Urinary bladder (tissue), 4 donors: Measurements from ENCODE around the gene TCAP. TPM values are rescaled to one million over a fixed set of nuclear protein-coding genes. Genes with fewer than 3 reads are reported as not detected.
A peak's percentile ranks its signal among the peaks of the same experiment; 100 is the strongest.

Experiments
- DNase-seq: peaks from one replicate; pipeline ENCODE4 v3.0.0-alpha.2; 2015; ENCODE audit errors: extremely low spot score
- H3K27ac ChIP-seq: one replicate; pipeline ENCODE4 v1.5.1; 2013; ENCODE audit warnings: low read depth, mild to moderate bottlenecking, moderate library complexity
- H3K36me3 ChIP-seq: one replicate; pipeline ENCODE4 v1.6.1; 2013; ENCODE audit warnings: mild to moderate bottlenecking, moderate library complexity; ENCODE audit not compliant: insufficient read depth
- H3K4me1 ChIP-seq: one replicate; pipeline ENCODE4 v1.6.1; 2013; ENCODE audit warnings: mild to moderate bottlenecking, moderate library complexity; ENCODE audit not compliant: insufficient read depth
- H3K4me3 ChIP-seq: one replicate; pipeline ENCODE4 v1.5.1; 2013; ENCODE audit warnings: low read depth, low read length
- WGBS: extraction: QIAGEN DNeasy Blood & Tissue Kit; methylation state at CpG from one replicate; pipeline ENCODE4 v1.1.7; 2013; 5-methylcytosine and 5-hydroxymethylcytosine counted together
- polyA plus RNA-seq: library from polyadenylated mRNA; stranded (reverse); fragments of 200-250 nt; gene quantifications from one replicate; pipeline ENCODE4 v1.2.3, GENCODE V29; 2013
- total RNA-seq: library from RNA; depleted of rRNA; stranded (reverse); fragments of >200 nt; gene quantifications from one replicate; pipeline ENCODE4 v1.2.3, GENCODE V29; 2014
- donor health status: healthy with polysubstance abuse.
- donor health status: healthy.

TCAP gene
- total and polyA plus RNA-seq, 2 donors = 0.73 to 3.3 TPM

GRCh38 chr17:39700148-39700987, 35.2 kb downstream of the TCAP start:
- peak overlapping the region; percentile 88 for H3K4me3 ChIP-seq
- under 1% methylated on average over 57 of the region's 57 CpGs for WGBS
- peaks cover 3% of the 10 kb centered on the region for H3K4me1 ChIP-seq
- H3K36me3 ChIP-seq = no peaks in the 10 kb centered on the region
- peak overlapping the region; percentile 95 for H3K27ac ChIP-seq
- DNase-seq = no peak

- no peak for DNase-seq
- whole genome bisulfite sequencing = 30% methylated on average over 10 of the region's 10 CpGs
- Histone ChIP-seq H3K4me1 (peaks cover 3% of the 10 kb centered on the region), H3K36me3 (no peaks in the 10 kb centered on the region), H3K27ac (peak overlapping the region; percentile 95), H3K4me3 (peak overlapping the region; percentile 88)
Observed at GRCh38 chr17:39701012-39701783, 36.0 kb downstream of the TCAP start.

DNA sequence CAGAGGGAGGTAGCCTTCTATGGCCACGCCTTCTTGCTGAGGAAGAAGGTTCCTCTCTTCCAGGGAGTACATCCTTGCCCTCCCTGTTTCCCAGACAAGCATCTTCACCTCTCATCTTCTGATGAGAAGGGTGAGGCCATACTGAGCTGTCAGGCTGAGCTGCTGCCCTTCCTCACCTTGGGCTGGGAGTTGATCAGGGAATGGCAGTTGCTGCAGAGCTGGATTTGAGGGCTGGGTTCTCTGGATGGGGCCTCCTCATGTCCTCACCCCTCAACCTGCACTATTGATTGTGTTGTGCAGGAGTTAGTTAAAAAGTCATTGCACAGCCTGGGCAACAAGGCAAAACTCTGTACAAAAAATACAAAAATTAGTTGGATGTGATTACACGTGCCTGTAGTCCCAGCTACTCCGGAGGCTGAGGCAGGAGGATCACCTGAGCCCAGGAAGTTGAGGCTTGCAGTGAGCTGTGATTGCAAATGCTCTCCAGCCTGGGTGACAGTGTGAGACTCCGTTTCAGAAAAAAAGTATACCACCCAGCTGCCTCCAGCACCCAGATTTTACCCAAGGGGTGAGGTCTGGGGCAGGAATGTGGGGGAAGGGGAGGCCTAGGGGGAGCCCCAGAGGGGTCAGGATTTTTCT, 36.8 kb downstream of the TCAP start:
- H3K27ac ChIP-seq = no peak overlapping the region
- H3K4me1 ChIP-seq = peaks cover 3% of the 10 kb centered on the region
- no peak for DNase-seq
- H3K36me3 ChIP-seq = no peaks in the 10 kb centered on the region
- WGBS = 75% methylated on average over 4 of the region's 4 CpGs
- no peak overlapping the region for H3K4me3 ChIP-seq

DNA sequence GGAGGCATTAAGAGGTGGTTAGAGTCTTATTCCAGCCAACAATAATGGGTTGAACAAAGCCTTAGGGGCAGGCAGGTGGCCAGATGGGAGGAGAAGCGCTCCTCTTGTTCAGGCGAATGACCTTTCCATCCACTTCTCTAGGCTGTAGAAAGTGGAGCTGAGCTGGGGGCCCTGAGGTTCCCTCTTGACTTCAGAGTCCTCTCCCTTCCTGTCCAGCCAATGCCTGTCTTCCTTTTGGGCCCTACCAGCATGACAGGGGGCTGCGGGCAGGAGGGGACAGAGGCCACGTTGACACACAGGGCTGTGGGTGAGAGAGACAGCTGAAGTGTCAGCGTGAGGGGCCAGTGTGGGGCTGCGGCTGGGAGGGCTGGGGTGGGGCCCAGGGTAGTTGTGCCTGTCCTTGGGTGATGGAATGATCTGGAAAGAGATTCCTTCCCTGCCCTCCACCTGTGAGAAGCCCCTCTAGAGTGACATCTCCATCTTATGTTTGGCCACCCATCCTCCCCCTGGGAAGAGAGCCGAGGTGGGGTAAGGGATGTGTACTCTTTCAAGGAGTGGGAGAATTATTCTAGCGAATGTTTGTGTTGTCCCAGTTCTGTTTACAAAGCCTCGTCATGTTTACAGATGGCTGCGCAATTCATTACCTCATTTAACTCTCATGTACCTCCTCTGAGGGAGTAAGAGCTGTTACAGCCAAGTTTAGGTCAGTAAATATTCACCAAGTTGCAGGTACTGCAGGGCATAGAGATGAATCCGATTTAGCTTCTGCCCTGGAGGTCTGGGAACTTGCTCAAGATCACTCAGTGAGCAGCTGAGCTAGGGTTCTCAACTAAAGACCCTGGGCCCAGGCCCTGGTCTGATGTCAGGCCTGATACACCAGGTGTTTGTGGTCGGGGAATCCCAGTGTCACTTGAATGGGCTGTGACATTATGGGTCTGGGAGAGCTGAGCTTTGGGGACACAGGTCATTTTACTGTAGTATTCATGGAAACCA, 38.0 kb downstream of the TCAP start:
- Histone ChIP-seq H3K27ac (peak overlapping the region; percentile 73), H3K4me1 (peaks cover 3% of the 10 kb centered on the region), H3K4me3 (no peak overlapping the region), H3K36me3 (no peaks in the 10 kb centered on the region)
- no peak for DNase-seq
- WGBS = 48% methylated on average over 12 of the region's 12 CpGs

DNA sequence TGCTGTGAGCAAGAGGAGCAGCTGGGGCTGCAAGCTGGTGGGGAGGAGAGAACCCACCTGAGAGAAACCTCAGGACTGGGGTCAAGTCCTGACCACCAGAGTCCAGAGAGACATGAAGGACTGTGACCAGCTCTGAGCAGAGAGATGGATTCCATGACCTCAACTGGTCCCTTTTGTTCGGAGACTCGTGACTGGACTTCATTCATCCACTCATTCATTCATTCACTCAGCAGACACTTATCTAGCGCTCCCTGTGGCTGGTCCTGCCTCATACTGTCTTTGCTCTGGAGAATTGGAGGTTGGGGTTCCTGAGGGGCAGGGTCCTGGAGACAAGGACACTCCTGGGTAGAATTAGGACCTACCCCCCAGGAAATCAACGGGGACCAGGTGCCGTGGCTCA, 38.8 kb downstream of the TCAP start:
- peak overlapping the region; percentile 45 for H3K27ac ChIP-seq
- H3K4me1 ChIP-seq = peaks cover 3% of the 10 kb centered on the region
- H3K36me3 ChIP-seq = peaks cover 2% of the 10 kb centered on the region
- H3K4me3 ChIP-seq = no peak overlapping the region
- no peak for DNase-seq
- 89% methylated on average over 5 of the region's 5 CpGs for WGBS

- H3K4me1 ChIP-seq = peaks cover 3% of the 10 kb centered on the region
- H3K27ac ChIP-seq = peak overlapping the region; percentile 40
- DNase-seq = no peak
- WGBS = 44% methylated on average over 11 of the region's 11 CpGs
- H3K36me3 ChIP-seq = peaks cover 2% of the 10 kb centered on the region
- no peak overlapping the region for H3K4me3 ChIP-seq
Observed at GRCh38 chr17:39704821-39705551, 39.8 kb downstream of the TCAP start.

GRCh38 chr17:39705786-39706348, 40.7 kb downstream of the TCAP start:
- Histone ChIP-seq H3K4me1 (peaks cover 3% of the 10 kb centered on the region), H3K36me3 (peaks cover 2% of the 10 kb centered on the region), H3K27ac (peak overlapping the region; percentile 40), H3K4me3 (no peak overlapping the region)
- 82% methylated on average over 12 of the region's 12 CpGs for WGBS
- DNase-seq = no peak

GRCh38 chr17:39706383-39706782, 41.2 kb downstream of the TCAP start:
- WGBS = 77% methylated on average over 8 of the region's 8 CpGs
- no peak overlapping the region for H3K4me3 ChIP-seq
- H3K36me3 ChIP-seq = peaks cover 2% of the 10 kb centered on the region
- peaks cover 3% of the 10 kb centered on the region for H3K4me1 ChIP-seq
- peak overlapping the region; percentile 35 for H3K27ac ChIP-seq
- DNase-seq = no peak

GRCh38 chr17:39706921-39707337, 41.8 kb downstream of the TCAP start:
- peaks cover 2% of the 10 kb centered on the region for H3K36me3 ChIP-seq
- no peak overlapping the region for H3K4me3 ChIP-seq
- 83% methylated on average over 7 of the region's 7 CpGs for WGBS
- no peak overlapping the region for H3K27ac ChIP-seq
- peaks cover 3% of the 10 kb centered on the region for H3K4me1 ChIP-seq
- DNase-seq = no peak

DNA sequence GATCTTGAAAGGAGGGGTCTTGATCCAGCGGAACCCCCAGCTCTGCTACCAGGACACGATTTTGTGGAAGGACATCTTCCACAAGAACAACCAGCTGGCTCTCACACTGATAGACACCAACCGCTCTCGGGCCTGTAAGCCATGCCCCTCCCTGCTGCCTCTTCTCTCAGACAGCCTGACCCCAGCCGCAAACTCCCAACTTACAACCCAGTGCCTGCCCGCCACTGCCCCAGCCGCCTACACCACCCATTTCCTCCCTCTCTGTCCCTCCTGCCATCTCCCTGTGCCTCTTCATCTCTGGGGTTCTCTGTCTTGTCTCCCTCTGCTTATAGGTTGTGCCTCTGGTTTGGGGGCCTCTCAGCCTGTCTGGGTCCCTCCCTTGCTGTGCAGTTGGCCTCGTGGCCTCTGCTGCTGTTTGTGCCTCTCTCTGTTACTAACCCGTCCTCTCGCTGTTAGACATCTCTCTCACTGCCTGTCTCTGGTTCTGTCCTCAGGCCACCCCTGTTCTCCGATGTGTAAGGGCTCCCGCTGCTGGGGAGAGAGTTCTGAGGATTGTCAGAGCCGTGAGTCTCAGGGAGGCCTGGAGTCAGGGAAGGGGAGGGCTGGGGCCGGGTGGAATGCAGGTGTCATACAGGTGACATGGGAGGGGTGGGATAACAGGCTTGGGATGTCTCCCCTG, 44.3 kb downstream of the TCAP start:
- H3K4me3 ChIP-seq = no peak overlapping the region
- DNase-seq = no peak
- WGBS = 87% methylated on average over 14 of the region's 14 CpGs
- H3K27ac ChIP-seq = no peak overlapping the region
- H3K36me3 ChIP-seq = peaks cover 2% of the 10 kb centered on the region
- peaks cover 3% of the 10 kb centered on the region for H3K4me1 ChIP-seq

DNA sequence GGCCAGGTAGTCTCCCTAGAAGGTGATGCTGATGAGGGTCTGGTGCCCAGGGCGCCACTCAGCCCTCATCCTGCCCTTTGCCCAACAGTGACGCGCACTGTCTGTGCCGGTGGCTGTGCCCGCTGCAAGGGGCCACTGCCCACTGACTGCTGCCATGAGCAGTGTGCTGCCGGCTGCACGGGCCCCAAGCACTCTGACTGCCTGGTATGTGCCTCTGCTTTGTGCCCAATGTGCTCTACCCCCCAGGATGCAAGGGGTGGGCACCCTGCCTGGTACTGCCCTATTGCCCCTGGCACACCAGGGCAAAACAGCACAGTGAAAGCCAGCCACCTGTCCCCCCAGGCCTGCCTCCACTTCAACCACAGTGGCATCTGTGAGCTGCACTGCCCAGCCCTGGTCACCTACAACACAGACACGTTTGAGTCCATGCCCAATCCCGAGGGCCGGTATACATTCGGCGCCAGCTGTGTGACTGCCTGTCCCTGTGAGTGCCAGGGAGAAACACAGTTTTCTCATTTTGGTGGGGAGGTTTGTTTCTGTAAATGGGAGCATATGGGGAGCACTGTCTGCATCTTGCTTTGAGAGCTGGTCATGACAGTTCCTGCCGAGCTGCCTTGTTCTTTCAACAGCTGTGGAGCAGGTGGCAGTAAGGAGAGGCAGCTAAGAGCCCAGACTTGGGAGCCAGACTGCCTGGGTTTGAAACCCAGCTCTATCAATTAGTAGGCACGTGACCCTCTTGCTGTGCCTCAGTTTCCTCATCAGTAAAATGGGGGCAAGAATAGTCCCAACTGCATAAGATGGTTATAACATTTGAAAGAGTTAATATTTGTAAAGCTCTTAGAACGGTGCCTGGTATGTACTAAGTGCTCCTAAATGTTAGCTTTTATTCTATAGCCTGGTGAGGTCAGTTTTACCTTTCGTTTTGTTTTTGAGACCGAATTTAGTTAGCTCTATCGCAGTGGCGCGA, 45.1 kb downstream of the TCAP start:
- no peak overlapping the region for H3K4me3 ChIP-seq
- 93% methylated on average over 20 of the region's 20 CpGs for WGBS
- H3K36me3 ChIP-seq = peaks cover 2% of the 10 kb centered on the region
- peaks cover under 1% of the 10 kb centered on the region for H3K4me1 ChIP-seq
- DNase-seq = no peak
- no peak overlapping the region for H3K27ac ChIP-seq
